Measurements from ENCODE around the gene FAM229A. TPM values are rescaled to one million over a fixed set of nuclear protein-coding genes. Genes with fewer than 3 reads are reported as not detected.
A peak's percentile ranks its signal among the peaks of the same experiment; 100 is the strongest.

FAM229A gene
- total RNA-seq, 1 experiment from 2014 or later = 9.4 TPM

- TF ChIP-seq ZNF425 (CRISPR knock-in tag; conservative IDR thresholded peaks at IDR 0.05) (no peak), AR (CRISPR knock-in tag; IDR thresholded peaks at IDR 0.05) (no peak), E2F5 (CRISPR knock-in tag; IDR thresholded peaks at IDR 0.05) (no peak), PRDM15 (CRISPR knock-in tag; IDR thresholded peaks at IDR 0.05) (no peak), JUN (CRISPR knock-in tag; IDR thresholded peaks at IDR 0.05) (no peak)
Observed at GRCh38 chr1:32404946-32405345, 42.7 kb upstream of the FAM229A start (continued).

- Mint-ChIP-seq H3K27me3 (ENCODE audit: low read depth) (no peaks in the 10 kb centered on the region), H3K27ac (no peak overlapping the region; the same call in 1 of the 2 replicates), H3K36me3 (peaks cover 12% of the 10 kb centered on the region), H3K4me1 (no peaks in the 10 kb centered on the region; the same call in 1 of the 2 replicates), H3K9me3 (peaks cover 10% of the 10 kb centered on the region), H3K4me3 (no peak overlapping the region)
- CTCF ChIA-PET = interaction anchor here (0.6 to 2.6 kb wide), 22 partner anchors 11 to 311 kb away, joined by 3 to 21 read pairs (median 4); partner anchors contain the start of gene RBBP4
- ATAC-seq (peak; percentile 98), DNase-seq (ENCODE audit: low spot score) (peak; percentile 91)
- POLR2A ChIA-PET = interaction anchor here (0.7 to 1.0 kb wide), 2 partner anchors 203 to 250 kb away, joined by 3 to 4 read pairs; partner anchors contain the start of genes RBBP4 and ZBTB8OS
- peak; percentile 78 for TF ChIP-seq CTCF (IDR thresholded peaks at IDR 0.05)
- TF ChIP-seq ZNF281 (CRISPR knock-in tag; IDR thresholded peaks at IDR 0.05) = no peak
- peak; percentile 50; the same call in 1 of the 2 replicates for TF ChIP-seq HMGXB4 (CRISPR knock-in tag; IDR thresholded peaks at IDR 0.05)
- no peak for TF ChIP-seq ZBTB43 (CRISPR knock-in tag; IDR thresholded peaks at IDR 0.05)
- TF ChIP-seq USF2 (CRISPR knock-in tag; IDR thresholded peaks at IDR 0.05) = no peak
- TF ChIP-seq CDX4 (CRISPR knock-in tag; IDR thresholded peaks at IDR 0.05; ENCODE audit: borderline replicate concordance) = no peak
Observed at GRCh38 chr1:32400876-32401631, 38.8 kb upstream of the FAM229A start.
